ENCODE measurements around the gene NPAS4. TPM values are rescaled to one million over a fixed set of nuclear protein-coding genes. Genes with fewer than 3 reads are reported as not detected.

Gene NPAS4
- total RNA-seq, 1 donor from 2014 or later: not detected

DNA sequence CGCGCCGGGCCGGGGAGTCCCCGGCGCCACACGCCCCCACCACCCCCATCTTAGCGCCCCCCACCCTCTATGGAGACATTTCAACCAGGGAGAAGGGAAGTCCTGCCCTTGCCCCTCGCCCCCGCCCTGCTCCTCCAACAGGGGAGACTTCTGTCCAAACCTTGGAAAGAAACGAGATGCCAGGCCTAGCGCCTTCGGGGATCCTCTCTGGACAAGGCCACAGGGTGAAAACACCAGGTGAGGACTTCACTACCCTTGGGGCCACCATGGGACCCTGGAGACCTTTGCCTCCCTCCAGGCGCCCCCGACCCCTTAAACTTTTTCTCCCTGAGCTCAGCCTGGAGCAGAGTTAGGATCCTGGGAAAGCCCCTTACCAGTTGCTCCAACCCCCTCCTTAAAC is 11.6 kb upstream of the NPAS4 start:
- peaks cover 8% of the 10 kb centered on the region for H3K4me1 Mint-ChIP-seq
- H3K4me3 Mint-ChIP-seq: no peak overlapping the region
- no peaks in the 10 kb centered on the region for H3K9me3 Mint-ChIP-seq
- H3K27me3 Mint-ChIP-seq: peaks cover 18% of the 10 kb centered on the region
- H3K27ac Mint-ChIP-seq: no peak overlapping the region
- intact Hi-C loops (cut with micrococcal nuclease): loop anchor here (2.0 kb wide), 2 partner anchors 30 to 70 kb away; partner anchors contain the start of gene MRPL11
- no peak for DNase-seq
- no peaks in the 10 kb centered on the region for H3K36me3 Mint-ChIP-seq (ENCODE audit: low read depth)

DNA sequence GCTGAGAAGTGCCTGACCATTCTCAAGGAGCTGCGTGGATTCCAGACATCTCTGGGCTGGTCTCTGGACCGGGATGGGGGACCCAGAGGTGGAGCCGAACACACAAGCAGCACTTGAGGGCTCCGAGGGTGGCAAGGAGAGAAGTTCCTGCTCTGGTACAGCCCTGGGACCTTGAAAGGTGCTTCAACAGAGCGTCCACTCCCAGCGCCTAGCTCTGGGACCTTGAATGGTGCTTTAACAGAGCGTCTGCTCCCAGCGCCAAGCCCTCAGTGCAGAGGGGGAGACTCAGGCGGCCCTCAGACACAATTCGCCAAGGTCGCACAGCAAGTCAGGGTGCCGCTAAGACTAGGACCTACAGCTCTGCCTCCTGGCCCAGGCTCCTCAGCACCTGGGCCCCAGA is 10.6 kb upstream of the NPAS4 start:
- Mint-ChIP-seq H3K4me3 (peak overlapping the region; percentile 22), H3K36me3 (ENCODE audit: low read depth) (no peaks in the 10 kb centered on the region), H3K9me3 (no peaks in the 10 kb centered on the region), H3K4me1 (peaks cover 8% of the 10 kb centered on the region), H3K27ac (no peak overlapping the region), H3K27me3 (peaks cover 15% of the 10 kb centered on the region)
- no peak for DNase-seq
- intact Hi-C loops (cut with micrococcal nuclease): no loop called here

DNA sequence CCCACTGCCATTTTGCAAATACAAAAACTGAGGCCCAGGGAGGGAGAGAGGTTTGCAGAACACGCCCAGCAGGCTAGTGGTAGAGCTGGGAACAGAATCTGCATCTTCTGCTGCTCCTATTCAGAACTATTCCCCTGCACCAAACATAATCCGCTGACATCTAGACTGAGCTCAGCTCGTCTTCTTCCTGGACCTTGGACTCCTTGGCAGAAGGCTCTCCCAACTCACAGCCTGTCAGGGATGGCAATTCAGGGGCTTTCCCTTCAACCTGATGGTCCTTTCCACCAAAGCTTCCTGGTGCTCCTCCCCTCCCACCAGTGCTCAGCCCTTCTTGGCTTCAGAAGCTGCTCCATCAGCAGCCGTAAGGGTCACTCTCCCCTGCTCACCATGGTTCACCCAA is 9.5 kb upstream of the NPAS4 start:
- no peak overlapping the region for H3K27ac Mint-ChIP-seq
- H3K9me3 Mint-ChIP-seq: no peaks in the 10 kb centered on the region
- no peaks in the 10 kb centered on the region for H3K36me3 Mint-ChIP-seq (ENCODE audit: low read depth)
- no peak overlapping the region for H3K4me3 Mint-ChIP-seq
- peaks cover 8% of the 10 kb centered on the region for H3K27me3 Mint-ChIP-seq
- peaks cover 13% of the 10 kb centered on the region for H3K4me1 Mint-ChIP-seq
- intact Hi-C loops (cut with micrococcal nuclease): no loop called here
- DNase-seq: no peak

DNA sequence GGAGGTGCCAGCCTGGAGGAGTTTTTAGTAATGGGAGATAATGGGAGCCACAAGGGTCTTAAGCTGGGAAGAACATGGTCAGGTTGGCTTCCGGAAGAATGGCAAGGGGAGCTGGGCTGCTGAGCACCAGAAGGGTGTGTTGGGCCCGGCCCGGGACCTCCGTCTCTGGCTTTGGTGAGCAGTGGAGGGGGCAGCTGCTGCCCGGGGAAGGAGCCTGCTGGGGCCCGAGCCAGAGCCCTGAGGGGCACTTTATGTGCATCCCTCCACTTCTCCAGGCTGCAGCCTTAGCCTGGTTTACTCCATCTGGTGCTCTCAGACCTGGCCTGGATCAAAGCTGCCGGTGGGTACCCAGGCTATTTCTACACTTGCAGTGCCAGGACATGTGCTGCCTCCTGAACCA is 8.7 kb upstream of the NPAS4 start:
- Mint-ChIP-seq H3K36me3 (ENCODE audit: low read depth) (no peaks in the 10 kb centered on the region), H3K9me3 (no peaks in the 10 kb centered on the region), H3K4me3 (no peak overlapping the region), H3K27ac (no peak overlapping the region), H3K4me1 (peaks cover 18% of the 10 kb centered on the region), H3K27me3 (peaks cover 7% of the 10 kb centered on the region)
- no peak for DNase-seq
- intact Hi-C loops (cut with micrococcal nuclease): no loop called here

DNA sequence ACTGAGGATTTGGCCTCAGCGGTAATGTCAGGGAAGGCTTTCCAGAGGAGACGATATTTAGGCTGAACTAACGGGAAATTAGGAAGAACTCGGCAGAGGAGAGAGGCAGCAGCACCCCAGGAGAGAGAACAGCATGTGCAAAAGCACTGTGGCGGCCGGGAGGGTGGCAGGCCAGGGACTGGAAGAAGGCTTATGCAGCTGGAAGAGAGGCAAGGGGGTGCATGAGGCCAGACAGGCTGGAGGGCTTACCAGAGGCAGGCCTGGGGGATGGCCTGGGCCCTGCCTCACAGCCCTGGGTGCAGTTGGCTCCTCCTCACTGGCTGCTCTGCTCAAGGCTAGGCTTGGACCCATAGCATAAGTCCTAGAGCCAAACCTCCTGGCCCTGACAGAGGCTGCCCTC is 7.7 kb upstream of the NPAS4 start:
- H3K4me3 Mint-ChIP-seq: no peak overlapping the region
- DNase-seq: no peak
- H3K4me1 Mint-ChIP-seq: peaks cover 29% of the 10 kb centered on the region
- no peaks in the 10 kb centered on the region for H3K36me3 Mint-ChIP-seq (ENCODE audit: low read depth)
- intact Hi-C loops (cut with micrococcal nuclease): no loop called here
- H3K27me3 Mint-ChIP-seq: peaks cover 10% of the 10 kb centered on the region
- no peak overlapping the region for H3K27ac Mint-ChIP-seq
- H3K9me3 Mint-ChIP-seq: no peaks in the 10 kb centered on the region

DNA sequence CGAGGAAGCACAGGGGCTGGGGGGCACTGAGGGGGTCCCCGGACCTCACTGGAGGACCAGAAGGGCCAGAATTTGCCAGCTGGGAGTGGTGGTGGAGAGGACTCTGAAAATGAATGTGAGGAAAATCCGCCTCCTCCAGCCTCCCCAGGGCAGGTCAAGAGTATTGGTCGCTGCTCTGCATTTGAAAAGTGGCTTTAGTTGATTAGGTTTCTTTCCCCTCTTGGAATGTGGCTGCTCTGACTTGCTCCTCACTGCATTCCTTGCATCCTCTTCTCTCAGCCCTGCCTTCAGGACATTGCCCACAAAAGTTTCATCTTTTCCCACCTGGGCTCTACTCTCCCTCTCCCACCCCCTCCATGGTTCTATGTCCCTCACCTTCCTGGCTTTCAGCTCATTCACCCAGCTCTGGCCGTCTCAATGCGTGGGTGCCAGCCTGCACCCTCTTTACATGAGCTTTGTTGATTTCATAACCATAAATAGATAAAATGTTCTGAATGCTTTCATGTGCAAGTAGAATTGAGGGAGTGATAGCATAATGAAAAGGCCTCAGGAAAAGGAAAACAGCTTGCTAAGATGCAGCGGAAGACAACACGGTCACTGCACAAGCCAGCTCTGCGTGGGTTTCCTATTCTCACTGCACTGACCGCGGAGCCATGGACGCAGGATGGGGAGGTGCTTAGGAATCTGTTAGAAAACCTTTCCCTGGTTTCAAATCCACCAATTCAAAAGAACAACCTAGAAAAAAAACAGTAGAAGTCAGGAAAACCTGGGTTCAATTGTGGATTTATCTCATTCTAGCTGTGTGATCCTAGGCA is 6.5 kb upstream of the NPAS4 start:
- H3K27me3 Mint-ChIP-seq: peaks cover 19% of the 10 kb centered on the region
- H3K4me1 Mint-ChIP-seq: peaks cover 33% of the 10 kb centered on the region
- H3K4me3 Mint-ChIP-seq: no peak overlapping the region
- H3K27ac Mint-ChIP-seq: no peak overlapping the region
- DNase-seq: no peak
- H3K9me3 Mint-ChIP-seq: peaks cover 6% of the 10 kb centered on the region
- no peaks in the 10 kb centered on the region for H3K36me3 Mint-ChIP-seq (ENCODE audit: low read depth)
- intact Hi-C loops (cut with micrococcal nuclease): no loop called here

DNA sequence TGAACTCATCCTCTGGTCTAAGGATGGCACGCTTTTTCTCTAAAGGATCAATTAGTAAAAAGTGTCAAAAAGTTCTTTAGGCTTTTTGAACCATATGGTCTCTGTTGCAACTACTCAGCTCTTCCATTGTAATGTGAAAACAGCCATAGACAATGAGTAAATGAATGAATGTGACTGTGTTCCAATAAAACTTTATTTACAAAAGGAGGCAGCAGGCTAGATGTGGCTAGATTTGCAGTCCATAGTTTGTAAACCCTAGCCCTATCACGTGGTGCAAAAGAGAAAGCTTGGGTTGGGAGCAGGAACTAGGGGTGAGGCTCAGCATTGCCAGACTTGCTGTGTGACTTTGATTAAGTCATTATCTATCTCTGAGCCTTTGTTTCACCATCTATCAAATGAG is 5.4 kb upstream of the NPAS4 start:
- intact Hi-C loops (cut with micrococcal nuclease): no loop called here
- DNase-seq: no peak
- Mint-ChIP-seq H3K4me3 (no peak overlapping the region), H3K27ac (no peak overlapping the region), H3K4me1 (peaks cover 35% of the 10 kb centered on the region), H3K9me3 (peaks cover 6% of the 10 kb centered on the region), H3K36me3 (ENCODE audit: low read depth) (no peaks in the 10 kb centered on the region), H3K27me3 (peaks cover 23% of the 10 kb centered on the region)

DNA sequence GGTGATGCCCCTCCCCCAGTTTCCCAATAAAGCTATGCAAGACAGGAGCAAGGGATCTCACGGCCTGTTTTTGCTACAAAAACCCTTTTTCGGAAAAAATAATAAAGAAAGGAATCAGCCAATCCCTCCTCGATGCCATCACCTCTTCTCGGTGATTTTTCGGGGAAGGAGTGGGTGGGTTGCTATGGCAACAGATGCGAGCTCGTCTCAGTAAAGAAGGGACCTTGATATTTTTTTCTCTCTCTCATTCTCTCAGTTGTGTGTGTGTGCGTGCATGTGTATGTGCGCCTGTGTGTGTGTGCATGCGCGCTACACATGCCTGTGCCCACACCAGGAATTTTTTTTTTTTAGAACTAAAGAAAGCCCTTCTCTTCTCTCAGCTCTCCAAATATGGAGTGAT is 3.8 kb upstream of the NPAS4 start:
- Mint-ChIP-seq H3K27ac (peak overlapping the region; percentile 20), H3K4me3 (peak overlapping the region; percentile 34), H3K36me3 (ENCODE audit: low read depth) (no peaks in the 10 kb centered on the region), H3K4me1 (peaks cover 30% of the 10 kb centered on the region), H3K27me3 (peaks cover 22% of the 10 kb centered on the region), H3K9me3 (peaks cover 6% of the 10 kb centered on the region)
- intact Hi-C loops (cut with micrococcal nuclease): no loop called here
- DNase-seq: no peak

DNA sequence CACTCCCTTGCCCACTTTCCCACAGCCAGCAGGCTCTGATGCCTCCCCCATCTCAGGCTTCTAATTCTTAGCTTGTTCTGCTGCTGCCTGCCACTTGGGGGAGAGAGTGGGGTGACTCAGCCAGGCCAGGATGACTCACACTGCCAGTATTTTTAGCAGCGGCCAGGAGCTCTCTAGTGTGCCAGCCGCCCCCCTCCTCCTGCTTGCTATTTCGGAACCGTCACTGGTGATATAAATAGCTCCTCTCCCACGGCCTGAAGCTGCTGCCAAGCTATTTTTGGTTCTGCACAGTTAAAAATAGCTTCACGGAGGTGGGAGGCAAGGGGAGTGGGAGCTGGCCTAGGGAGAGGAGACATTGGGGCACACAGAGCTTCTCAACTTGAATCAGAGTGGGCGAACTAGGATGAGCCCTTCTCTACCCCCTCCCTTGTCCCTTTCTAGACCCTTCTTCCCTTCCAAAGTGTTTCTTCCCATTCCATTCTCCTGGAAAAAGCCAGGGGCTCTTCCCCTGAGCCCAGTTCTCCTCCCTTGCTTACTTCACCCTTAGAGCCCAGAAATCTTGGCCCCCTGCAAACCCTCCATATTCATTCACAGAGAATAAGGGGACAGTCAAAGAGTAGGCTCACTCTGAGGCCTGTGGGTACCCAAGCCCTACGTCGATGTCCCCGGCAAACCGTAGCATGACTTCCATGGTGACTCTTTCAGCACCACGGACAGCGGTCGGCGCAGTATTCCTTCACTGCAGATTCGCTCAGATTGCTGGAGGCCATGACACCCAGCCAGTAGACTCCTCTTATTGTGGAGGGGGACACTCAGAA is 2.5 kb upstream of the NPAS4 start:
- peak overlapping the region; percentile 38 for H3K27ac Mint-ChIP-seq
- peak overlapping the region; percentile 69 for H3K4me3 Mint-ChIP-seq
- H3K4me1 Mint-ChIP-seq: peaks cover 32% of the 10 kb centered on the region

DNA sequence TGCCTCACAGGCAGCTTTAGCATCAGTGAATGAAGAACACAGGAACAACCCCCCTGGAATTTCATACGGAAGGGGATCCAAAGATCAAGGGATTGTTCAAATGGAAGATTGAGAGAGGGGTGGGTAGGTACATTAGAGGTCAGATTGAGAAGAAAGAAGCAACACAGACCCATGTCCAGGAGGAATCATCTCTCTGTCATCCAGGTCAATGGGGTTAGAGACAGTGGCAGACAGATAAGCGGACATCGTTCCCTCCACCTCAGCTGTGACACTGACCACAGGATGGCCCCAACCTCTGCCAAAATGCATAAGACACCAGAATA is 1.9 kb upstream of the NPAS4 start:
- Mint-ChIP-seq H3K4me3 (peak overlapping the region; percentile 69), H3K27me3 (peaks cover 22% of the 10 kb centered on the region), H3K27ac (peak overlapping the region; percentile 38), H3K9me3 (peaks cover 6% of the 10 kb centered on the region), H3K4me1 (peaks cover 32% of the 10 kb centered on the region), H3K36me3 (ENCODE audit: low read depth) (no peaks in the 10 kb centered on the region)
- DNase-seq: no peak
- intact Hi-C loops (cut with micrococcal nuclease): no loop called here

More for the DNA sequence above, 2.5 kb upstream of the NPAS4 start:
- intact Hi-C loops (cut with micrococcal nuclease): no loop called here
- Mint-ChIP-seq H3K27me3 (peaks cover 22% of the 10 kb centered on the region), H3K36me3 (ENCODE audit: low read depth) (no peaks in the 10 kb centered on the region), H3K9me3 (peaks cover 6% of the 10 kb centered on the region)
- DNase-seq: peak; percentile 91

DNA sequence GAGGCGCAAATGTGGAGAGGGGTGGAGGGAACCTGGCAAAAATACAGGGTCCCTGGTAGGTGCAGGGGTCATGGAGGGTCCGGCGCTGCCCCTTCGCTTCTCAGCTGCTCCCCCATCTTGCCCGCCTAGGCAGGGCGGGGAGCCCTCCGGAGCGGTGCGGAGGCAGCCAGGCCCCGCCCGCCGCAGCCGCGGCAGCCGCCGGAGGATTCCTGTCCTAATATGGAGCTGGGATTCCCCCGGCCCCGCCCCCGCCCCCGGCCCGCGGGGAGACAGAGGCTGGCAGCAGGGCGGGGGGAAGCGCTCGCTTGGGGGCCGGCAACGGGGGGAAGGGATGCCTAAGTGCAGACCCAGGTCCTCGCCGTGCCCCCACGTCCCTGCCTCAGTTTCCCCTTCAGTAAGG is 1.0 kb upstream of the NPAS4 start:
- Mint-ChIP-seq H3K4me1 (peaks cover 32% of the 10 kb centered on the region), H3K4me3 (no peak overlapping the region), H3K27me3 (peaks cover 21% of the 10 kb centered on the region), H3K9me3 (peaks cover 6% of the 10 kb centered on the region), H3K36me3 (ENCODE audit: low read depth) (no peaks in the 10 kb centered on the region), H3K27ac (no peak overlapping the region)
- DNase-seq: no peak
- intact Hi-C loops (cut with micrococcal nuclease): no loop called here

DNA sequence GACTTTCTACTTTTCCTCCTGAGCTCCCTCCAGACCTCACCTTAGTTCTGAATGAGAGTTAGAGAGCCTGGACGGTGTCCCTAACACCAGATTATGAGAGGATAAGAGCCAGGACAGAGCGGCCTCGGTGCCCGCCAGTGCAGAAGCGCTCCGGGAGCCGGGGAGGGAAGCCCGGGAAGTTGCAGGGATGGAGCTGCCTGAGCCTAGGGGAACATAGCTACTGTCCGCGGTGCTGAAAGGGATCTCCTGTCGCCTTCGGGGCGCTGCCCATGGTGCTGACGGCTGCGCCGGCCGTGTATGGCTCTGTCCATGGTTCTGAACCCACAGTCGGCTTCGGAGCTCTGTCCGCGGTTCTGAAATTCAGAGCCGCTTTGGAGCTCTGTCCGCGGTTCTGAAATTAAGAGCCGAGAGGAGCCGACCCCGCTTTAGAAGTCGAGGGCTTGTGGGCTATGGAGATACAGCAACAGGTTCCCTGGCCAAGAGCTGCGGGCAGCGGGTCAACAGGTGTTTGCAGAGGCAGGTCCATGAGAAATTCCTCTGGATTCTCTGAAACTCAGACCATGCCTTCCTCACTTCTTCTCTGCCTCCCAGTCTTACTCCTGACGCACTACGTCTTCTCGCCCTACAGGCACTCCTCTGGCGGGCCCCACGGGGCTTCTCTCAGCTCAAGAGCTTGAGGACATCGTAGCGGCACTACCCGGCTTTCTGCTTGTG is 814 bp downstream of the NPAS4 start:
- Mint-ChIP-seq H3K4me3 (no peak overlapping the region), H3K27ac (peak overlapping the region; percentile 51), H3K27me3 (peaks cover 18% of the 10 kb centered on the region), H3K4me1 (peaks cover 25% of the 10 kb centered on the region), H3K9me3 (peaks cover 6% of the 10 kb centered on the region), H3K36me3 (ENCODE audit: low read depth) (no peaks in the 10 kb centered on the region)
- intact Hi-C loops (cut with micrococcal nuclease): loop anchor here (1.0 kb wide), 1 partner anchor 13 kb away; no protein-coding TSS in a partner anchor
- peak; percentile 97 for DNase-seq

DNA sequence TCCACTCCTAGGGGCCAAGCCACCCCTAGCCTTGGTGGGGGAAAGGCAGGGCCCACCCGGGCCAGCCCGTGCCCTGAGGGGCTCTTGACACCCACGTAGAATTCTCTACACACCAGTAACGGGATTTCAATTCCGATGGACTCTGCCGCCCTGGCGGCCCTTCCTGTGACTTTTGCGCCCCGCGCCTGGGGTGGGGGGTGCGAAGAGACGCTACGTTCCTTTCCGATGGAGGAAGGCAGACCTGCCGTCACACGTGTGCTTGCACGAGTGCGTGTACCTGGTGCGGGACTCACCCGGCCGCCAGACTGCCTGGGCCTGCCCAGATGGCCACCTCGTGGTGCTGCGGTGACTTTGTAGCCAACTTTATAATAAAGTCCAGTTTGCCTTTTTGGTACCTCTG is 5.5 kb downstream of the NPAS4 start:
- Mint-ChIP-seq H3K4me3 (no peak overlapping the region), H3K36me3 (ENCODE audit: low read depth) (peaks cover 4% of the 10 kb centered on the region), H3K27ac (no peak overlapping the region), H3K9me3 (no peaks in the 10 kb centered on the region), H3K27me3 (no peaks in the 10 kb centered on the region), H3K4me1 (peaks cover 4% of the 10 kb centered on the region)
- intact Hi-C loops (cut with micrococcal nuclease): no loop called here
- DNase-seq: no peak

DNA sequence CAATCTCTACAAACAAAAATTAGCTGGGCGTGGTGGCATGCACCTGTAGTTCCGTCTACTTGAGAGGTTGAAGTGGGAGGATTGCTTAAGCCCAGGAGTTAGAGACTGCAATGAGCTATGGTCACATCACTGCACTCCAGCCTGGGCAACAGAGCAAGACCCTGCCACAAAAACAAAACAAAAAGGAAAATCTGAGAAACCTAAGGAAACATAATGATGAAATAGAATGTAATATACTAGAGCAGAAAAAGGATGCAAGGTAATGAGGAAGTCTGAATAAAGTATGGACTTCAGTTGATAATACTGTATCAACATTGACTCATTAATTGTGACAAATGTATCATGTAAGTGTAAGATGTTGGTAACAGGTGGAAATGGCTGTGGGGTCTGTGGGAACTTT is 8.1 kb downstream of the NPAS4 start:
- Mint-ChIP-seq H3K27ac (no peak overlapping the region), H3K9me3 (no peaks in the 10 kb centered on the region), H3K27me3 (no peaks in the 10 kb centered on the region), H3K36me3 (ENCODE audit: low read depth) (peaks cover 6% of the 10 kb centered on the region), H3K4me3 (no peak overlapping the region), H3K4me1 (peaks cover 2% of the 10 kb centered on the region)
- no peak for DNase-seq
- intact Hi-C loops (cut with micrococcal nuclease): no loop called here
